Measurements from ENCODE around the gene SLCO1B3.

Gene SLCO1B3

DNA sequence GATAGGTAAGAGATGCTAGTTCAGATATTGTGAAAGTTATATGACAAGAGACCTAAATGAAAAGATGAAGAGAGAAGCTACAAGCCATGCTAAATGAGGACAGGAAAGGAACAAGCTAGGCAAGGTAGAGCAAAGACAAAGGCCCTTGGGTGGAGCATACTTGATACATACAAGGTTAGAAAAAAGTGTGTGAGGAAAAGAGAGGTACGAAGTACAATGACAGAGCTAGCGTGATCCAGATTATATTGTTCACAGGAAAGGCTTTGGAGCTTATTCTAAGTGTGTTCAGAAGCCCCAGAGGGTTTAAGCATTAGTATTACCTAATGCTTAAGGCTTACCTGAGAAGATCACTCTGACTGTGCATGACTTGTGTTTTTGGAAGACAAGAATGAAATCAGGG lies 75.0 kb downstream of the SLCO1B3 start:
- no peak for DNase-seq (ENCODE audit: low spot score)

DNA sequence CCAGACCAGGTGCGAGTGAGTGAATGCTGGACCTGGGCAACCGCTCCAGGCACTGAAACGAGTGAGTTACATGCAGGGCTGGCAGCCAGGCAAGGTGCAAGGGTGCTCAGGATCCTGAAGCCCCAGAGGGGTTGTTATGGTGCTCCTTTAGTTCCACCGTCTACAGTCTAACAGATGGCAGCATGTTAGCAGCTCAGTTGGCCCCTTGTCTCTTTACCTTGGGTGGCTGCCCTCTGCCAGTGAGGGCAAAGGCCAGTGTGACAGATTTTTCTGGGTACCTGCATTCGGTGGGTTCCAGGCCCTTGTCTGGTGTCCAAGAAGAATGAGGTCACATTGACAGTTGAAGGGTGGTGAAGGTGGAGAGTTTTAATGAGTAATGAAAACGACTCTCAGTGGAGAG lies 106.8 kb downstream of the SLCO1B3 start:
- DNase-seq (ENCODE audit: low spot score): no peak

DNA sequence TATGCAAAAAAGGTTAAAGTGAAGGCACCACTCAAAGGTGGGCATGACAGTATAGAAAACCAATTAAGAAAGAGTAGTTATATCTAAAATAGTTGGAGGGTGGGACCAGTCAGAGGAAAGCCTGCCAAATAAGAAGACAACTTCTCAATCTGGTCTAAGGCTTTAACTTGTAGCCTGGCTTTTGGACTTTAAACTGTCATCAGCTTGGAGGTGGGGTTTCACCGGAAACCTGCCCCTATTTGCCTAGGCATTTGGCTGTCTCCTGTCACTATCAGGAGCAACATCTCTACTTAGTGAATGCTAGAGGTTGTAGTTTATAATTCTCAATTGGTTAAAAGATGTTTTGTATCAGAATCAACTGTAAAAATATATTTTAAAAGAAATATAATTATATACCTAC lies 107.3 kb downstream of the SLCO1B3 start:
- no peak for DNase-seq (ENCODE audit: low spot score)

DNA sequence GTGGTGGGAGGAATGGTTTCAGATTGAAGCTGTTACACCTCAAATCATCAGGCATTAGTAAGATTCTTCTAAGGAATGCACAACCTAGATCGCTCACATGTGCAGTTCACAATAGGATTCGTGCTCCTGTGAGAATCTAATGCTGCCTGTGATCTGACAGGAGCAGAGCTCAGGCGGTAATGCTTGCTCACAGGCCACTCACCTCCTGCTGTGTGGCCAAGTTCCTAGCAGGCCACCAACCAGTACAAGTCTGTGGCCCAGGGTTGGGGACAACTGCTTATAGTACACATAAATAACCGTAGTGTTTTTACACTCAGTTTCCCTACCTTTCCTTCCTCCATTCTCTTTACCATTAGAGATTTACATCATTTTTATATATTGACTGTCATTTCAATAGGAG lies 121.4 kb downstream of the SLCO1B3 start:
- DNase-seq (ENCODE audit: low spot score): no peak

DNA sequence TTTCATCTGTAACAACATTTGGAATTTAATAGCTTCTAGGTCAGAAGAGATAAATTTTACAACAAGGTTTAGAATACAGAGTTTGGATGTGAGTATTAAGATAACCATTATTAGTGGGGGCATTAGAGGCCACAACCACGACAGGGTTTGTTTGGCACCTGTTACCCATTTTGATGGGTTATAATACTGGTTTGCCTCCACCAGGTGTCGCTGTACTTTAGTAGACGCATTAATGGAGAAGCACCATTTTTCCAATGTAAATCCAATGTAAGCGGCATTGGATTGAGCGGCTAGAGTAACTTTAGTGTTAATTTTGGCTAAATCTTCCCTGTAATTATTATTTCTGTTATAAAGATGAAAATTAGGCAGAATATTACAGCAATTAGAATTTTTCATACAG lies 136.2 kb downstream of the SLCO1B3 start:
- no peak for DNase-seq (ENCODE audit: low spot score)

DNA sequence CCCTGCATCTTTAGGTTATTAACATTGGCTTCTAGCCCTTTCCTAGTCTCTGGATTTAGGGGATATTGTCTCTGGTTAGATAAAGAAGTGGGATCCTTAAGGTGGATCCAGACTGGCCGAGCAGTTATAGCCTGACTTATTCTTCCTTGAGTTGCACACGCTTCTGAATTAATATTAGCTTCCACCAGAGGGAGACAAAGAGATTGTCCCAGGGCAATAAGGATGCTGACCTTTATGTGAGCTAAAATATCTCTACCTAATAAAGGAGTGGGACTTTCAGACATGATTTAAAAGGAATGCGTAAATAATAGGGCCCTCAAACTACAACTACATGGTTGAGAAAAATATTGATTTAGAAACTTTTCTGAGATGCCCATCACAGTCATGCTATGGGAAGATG lies 139.7 kb downstream of the SLCO1B3 start:
- no peak for DNase-seq (ENCODE audit: low spot score)

DNA sequence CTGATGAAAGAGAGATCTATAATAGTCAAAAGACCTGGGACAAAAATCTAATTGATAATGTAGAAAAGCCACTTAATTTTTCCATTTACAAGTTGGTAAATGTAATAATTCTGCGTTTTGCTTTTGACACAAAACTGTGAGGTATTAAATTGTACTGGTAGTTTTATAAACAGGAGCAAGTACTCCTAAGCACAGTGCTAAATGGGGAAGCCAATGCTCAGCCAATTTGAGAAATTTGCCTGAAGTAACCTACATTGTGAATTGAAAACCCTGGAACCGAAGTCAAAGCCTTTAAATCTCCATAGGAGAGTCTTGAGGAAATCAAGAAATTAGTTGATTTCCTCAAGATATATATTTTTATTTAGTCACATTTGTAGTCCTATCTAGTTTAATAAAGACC lies 152.8 kb downstream of the SLCO1B3 start:
- DNase-seq (ENCODE audit: low spot score): no peak

DNA sequence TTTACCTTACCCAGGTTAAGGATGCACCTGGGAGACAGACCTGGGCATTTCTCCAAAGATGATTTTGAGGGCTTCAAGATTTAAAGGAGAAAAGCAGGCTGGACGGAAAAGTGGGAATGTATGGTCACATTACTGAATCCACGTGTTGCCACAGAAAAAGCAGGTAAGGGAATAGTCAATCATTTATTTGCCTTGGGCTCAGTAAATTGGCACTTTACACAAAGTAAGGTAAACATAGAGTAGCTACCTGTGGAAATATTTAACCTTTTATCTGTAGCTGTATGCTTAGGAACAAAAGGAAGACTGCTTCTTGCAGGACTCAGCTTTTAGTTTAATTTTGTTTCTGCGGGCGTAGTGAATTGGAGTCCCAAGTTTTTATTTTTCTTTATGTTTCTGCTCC lies 153.3 kb downstream of the SLCO1B3 start:
- DNase-seq (ENCODE audit: low spot score): no peak
